ENCODE data around the gene GPX2.

- TF ChIP-seq CEBPB (IDR thresholded peaks at IDR 0.05) (no peak), RAD21 (IDR thresholded peaks at IDR 0.05; ENCODE audit: low read depth) (no peak), EP300 (IDR thresholded peaks at IDR 0.05; ENCODE audit: borderline replicate concordance) (no peak), USF1 (IDR thresholded peaks at IDR 0.05) (no peak), CREB1 (IDR thresholded peaks at IDR 0.05; ENCODE audit: low read depth) (no peak)
Measured at GRCh38 chr14:64942531-64943111, at the start of gene GPX2.

Measured in Ishikawa (cell line).